GM18519 (cell line): ENCODE results near the gene GABRR2.

Experiments
- ATAC-seq: cut with Tn5 transposase; IDR thresholded peaks from one replicate; pipeline ENCODE4 v1.9.1; 2021; ENCODE audit warnings: mild to moderate bottlenecking, moderate library complexity; ENCODE audit not compliant: unreplicated experiment, low FRiP score

Gene GABRR2

DNA sequence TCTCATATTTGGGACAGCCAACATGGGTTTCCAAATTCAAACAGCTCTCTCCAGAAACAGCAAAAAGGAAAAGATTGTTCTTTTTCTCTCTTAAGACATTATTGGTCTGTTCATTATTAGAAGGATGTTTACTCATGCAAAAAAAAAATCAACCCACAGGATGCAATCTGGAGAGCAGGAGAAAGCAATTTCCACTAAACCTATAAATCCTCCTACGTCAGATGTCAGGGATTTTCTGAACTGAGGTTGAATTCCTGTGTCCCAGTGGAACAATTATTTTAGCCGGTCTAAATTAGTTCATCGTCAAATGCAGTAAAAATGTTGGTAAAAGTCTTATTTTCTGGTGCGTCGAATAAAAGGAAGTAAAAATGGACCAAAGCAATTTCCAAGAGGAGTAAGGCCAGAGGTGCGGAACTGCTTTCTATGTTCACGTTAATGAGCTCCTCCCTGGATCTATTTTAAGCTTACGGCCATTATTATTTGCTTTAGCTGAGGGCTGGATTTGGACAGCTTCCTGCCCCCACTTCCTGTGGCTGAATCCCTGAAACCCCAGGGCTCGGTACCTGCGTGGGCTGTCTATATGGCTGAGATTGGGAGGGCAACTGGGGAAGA is 97.7 kb downstream of the GABRR2 start, which contains the start of gene GABRR1:
TSS of gene GABRR1 (minus strand) at position 60 of the 612 bp plus-strand sequence. CDS start at position 24, 36 bp downstream.
- ATAC-seq: no peak

DNA sequence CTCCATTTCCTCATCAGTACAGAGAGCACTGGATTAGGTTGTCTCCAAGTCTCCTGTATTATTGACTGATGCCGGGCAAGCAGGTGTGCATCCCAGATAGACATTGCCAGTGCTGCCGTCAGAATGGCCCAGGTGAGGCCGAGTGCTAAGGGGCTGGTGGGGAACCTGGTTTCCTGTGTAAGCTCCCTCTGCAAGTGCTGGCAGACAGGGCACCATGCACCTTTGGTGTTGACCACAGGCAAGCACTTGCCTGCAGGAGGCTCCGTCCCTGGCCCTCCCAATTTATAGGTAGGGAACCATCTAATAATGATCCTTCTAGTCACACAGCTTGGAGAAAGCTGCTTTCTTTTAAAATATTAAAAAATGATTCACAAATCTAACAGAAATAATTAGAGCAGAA is 98.7 kb downstream of the GABRR2 start:
- ATAC-seq: no peak

DNA sequence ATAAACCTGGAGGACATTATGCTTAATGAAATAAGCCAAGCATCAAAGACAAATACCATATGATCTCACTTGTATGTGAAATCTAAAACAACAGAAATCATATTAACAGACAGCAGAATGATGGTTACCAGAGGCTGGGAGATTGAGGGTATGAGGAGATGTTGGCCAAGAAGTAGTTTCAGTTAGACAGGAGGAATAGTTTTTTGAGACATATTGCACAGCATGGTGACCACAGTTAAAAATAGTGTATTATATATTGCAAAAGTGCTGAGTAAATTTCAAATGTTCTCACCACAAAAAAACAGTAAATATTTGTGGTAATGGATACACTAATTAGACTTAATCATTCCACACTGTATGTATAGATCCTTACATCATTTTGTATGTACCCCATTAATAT is 99.7 kb downstream of the GABRR2 start:
- no peak for ATAC-seq

DNA sequence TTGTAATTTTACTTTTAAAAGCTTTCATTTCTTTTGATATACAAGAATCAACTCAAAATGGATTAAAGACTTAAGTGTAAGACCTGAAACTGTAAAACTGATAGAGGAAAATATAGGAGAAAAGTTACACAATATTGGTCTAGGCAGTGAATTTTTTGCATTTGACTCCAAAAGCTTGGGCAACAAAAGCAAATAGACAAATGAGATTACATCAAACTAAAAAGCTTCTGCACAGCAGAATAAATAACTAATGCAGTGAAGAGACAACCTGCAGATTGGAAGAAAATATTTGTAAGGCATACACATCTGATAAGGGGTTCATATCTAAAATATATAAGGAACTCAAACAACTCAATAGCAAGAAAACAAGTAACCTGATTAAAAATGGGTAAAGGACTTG is 100.9 kb downstream of the GABRR2 start:
- no peak for ATAC-seq

DNA sequence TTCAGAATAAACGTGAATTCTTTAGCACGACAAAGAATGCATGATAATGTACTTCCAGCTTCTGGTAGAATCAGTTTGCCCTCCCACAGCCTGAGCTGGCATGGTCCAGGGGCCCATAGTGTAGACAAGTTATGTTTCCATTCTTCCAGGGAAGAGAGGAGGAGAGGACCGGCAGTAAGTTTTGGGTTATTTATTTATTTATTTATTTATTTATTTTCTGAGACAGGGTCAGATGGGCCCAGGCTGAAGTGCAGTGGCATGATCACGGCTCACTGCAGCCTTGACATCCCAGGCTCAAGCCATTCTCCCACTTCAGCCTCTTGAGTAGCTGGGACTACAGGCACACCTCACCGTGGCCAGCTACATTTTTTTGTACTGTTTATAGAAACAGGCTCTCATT is 102.6 kb downstream of the GABRR2 start:
- no peak for ATAC-seq

DNA sequence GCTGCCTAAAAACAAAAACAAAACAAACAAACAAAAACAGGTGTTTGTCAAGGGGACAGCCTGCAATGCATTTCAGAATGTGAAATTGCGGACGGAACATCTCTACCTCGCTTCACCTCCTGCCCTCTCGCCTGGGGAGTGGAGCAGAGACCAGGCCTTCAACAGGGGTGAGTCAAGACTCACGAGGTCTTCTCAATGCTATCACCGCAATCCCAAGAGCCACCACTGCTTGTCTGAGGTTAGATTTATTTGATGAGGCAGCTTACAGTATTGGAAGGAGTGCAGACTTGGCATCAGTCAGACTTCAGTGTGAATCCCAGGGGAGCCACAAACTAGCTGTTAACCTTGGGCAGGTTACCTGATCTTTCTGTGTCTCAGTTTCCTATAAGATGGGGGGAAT is 105.6 kb downstream of the GABRR2 start:
- ATAC-seq: no peak

DNA sequence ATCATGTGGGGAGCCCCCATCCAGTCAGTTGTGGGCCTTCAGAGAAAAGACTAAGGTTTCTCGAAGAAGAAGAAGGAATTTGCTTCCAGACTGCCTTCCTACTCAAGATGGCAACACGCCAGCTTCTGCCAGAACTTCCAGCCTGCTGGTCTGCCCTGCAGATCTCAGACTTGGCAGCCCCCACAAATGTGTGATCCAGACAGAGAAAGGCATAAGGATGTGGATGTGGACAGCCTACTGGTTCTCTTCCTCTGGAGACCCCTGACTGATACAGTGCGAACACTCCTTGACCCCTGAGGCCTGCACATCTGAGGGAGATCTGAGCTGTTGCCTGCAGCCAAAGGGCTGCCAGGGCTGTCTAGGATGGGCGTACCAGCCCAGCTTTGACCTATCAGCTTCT is 106.5 kb downstream of the GABRR2 start:
- ATAC-seq: no peak
